Neural progenitor cell (in vitro differentiated cells): ENCODE measurements around the gene EFNB2.

ENCODE experiments used
- CTCF ChIP-seq: fragments of 200-600 bp; sonication (generic); IDR thresholded peaks from 2 replicates; pipeline ENCODE4 v1.5.1; 2017; ENCODE audit warnings: antibody characterized with exemption, mild to moderate bottlenecking
- EZH2 ChIP-seq: fragments of 200-600 bp; sonication (generic); IDR thresholded peaks from 2 replicates; pipeline ENCODE4 v1.6.1; 2017; ENCODE audit warnings: antibody characterized with exemption, mild to moderate bottlenecking, moderate library complexity
- EZH2phosphoT487 ChIP-seq: fragments of 200-600 bp; sonication (generic); IDR thresholded peaks from 2 replicates; pipeline ENCODE4 v1.6.1; 2017; ENCODE audit warnings: antibody characterized with exemption

- no peak for TF ChIP-seq CTCF
- no peak for TF ChIP-seq EZH2
- no peak for TF ChIP-seq EZH2phosphoT487
Measured at GRCh38 chr13:106532111-106532929, 3.1 kb downstream of the EFNB2 start.
